GM18909 (cell line): Measurements from ENCODE around the gene GPR107.

ENCODE experiments used
- ATAC-seq: cut with Tn5 transposase; IDR thresholded peaks from one replicate; pipeline ENCODE4 v1.9.1; 2021; ENCODE audit warnings: mild to moderate bottlenecking; ENCODE audit not compliant: unreplicated experiment, poor library complexity

Gene GPR107

GRCh38 chr9:130026583-130027340, 26.9 kb upstream of the GPR107 start:
- no peak for ATAC-seq

GRCh38 chr9:130027533-130028365, 26.0 kb upstream of the GPR107 start:
- ATAC-seq: no peak

- no peak for ATAC-seq
Measured at GRCh38 chr9:130028493-130029222, 25.0 kb upstream of the GPR107 start.

- ATAC-seq: no peak
Measured at GRCh38 chr9:130029223-130029973, 24.3 kb upstream of the GPR107 start.

GRCh38 chr9:130030651-130031127, 23.0 kb upstream of the GPR107 start:
- no peak for ATAC-seq

GRCh38 chr9:130034570-130034969, 19.1 kb upstream of the GPR107 start:
- no peak for ATAC-seq

GRCh38 chr9:130036099-130036498, 17.6 kb upstream of the GPR107 start:
- ATAC-seq: no peak

GRCh38 chr9:130039528-130040147, 14.1 kb upstream of the GPR107 start:
- ATAC-seq: no peak

- ATAC-seq: no peak
Measured at GRCh38 chr9:130040984-130041647, 12.6 kb upstream of the GPR107 start.

- no peak for ATAC-seq
Measured at GRCh38 chr9:130041648-130042405, 11.9 kb upstream of the GPR107 start.

- peak; percentile 1 for ATAC-seq
Measured at GRCh38 chr9:130042406-130042884, 11.3 kb upstream of the GPR107 start.

- ATAC-seq: peak; percentile 33
Measured at GRCh38 chr9:130042885-130043653, 10.6 kb upstream of the GPR107 start, which contains the start of gene FNBP1. TSS of gene FNBP1 (minus strand) at chr9:130043189. CDS start at chr9:130042975, 214 bp downstream.

GRCh38 chr9:130043654-130044623, 9.8 kb upstream of the GPR107 start:
- no peak for ATAC-seq

GRCh38 chr9:130045725-130046450, 7.8 kb upstream of the GPR107 start:
- no peak for ATAC-seq

GRCh38 chr9:130049431-130050210, 4.1 kb upstream of the GPR107 start:
- ATAC-seq: no peak
